CD14-positive monocyte (primary cell): ENCODE measurements around the gene SBF2. TPM values are rescaled to one million over a fixed set of nuclear protein-coding genes. Genes with fewer than 3 reads are reported as not detected.

Experiments used
- DNase-seq, 3 donors: peaks; one replicate each; pipeline ENCODE4 v3.0.0-alpha.2; 2011 to 2022
- H2AFZ ChIP-seq: 2 replicates; pipeline ENCODE4 v1.6.0; 2012; ENCODE audit warnings: mild to moderate bottlenecking, low read depth, low read length, inconsistent platforms; ENCODE audit not compliant: insufficient read depth, poor library complexity, severe bottlenecking
- H3K27ac ChIP-seq, 2 donors: 1 replicate in 1 of 2; 2 replicates in 1 of 2; pipeline ENCODE4 v1.5.1; 2012 to 2013; ENCODE audit warnings: low read length in 2 of 2, control low read depth in 1 of 2, inconsistent platforms in 1 of 2, low read depth in 1 of 2, mild to moderate bottlenecking in 1 of 2
- H3K27me3 ChIP-seq, 2 donors: one replicate each; pipeline versions ENCODE4 v1.6.0 to v1.6.1; 2011 to 2013; ENCODE audit warnings: low read length in 2 of 2; ENCODE audit not compliant: control insufficient read depth in 2 of 2, insufficient read depth in 2 of 2
- H3K36me3 ChIP-seq, 2 donors: replicated peaks in 1 of 2; 1 replicate in 1 of 2; 2 replicates in 1 of 2; pipeline versions ENCODE4 v1.5.1 to v1.6.1; 2012 to 2013; ENCODE audit warnings: low read length in 2 of 2, control low read depth in 1 of 2, inconsistent platforms in 1 of 2, mild to moderate bottlenecking in 1 of 2; ENCODE audit not compliant: insufficient read depth in 2 of 2, control insufficient read depth in 1 of 2
- H3K4me1 ChIP-seq, 2 donors: 1 replicate in 1 of 2; 2 replicates in 1 of 2; pipeline versions ENCODE4 v1.5.1 to v1.6.1; 2012 to 2013; ENCODE audit warnings: low read length in 2 of 2, control low read depth in 1 of 2, inconsistent platforms in 1 of 2, mild to moderate bottlenecking in 1 of 2, moderate library complexity in 1 of 2; ENCODE audit not compliant: insufficient read depth in 2 of 2, control insufficient read depth in 1 of 2
- H3K4me2 ChIP-seq: replicated peaks from 2 replicates; pipeline ENCODE3; 2012; ENCODE audit warnings: low read length, moderate library complexity, mild to moderate bottlenecking; ENCODE audit not compliant: poor library complexity, severe bottlenecking; ENCODE audit errors: extremely low read depth
- H3K4me3 ChIP-seq, 3 experiments: fragments of 200-600 bp in 1 of 3; sonication (generic) in 1 of 3; replicated peaks in 1 of 3; 1 replicate in 2 of 3; 2 replicates in 1 of 3; pipeline ENCODE4 v1.5.1; 2011 to 2013; ENCODE audit warnings: low read length in 3 of 3, mild to moderate bottlenecking in 3 of 3, control low read depth in 2 of 3, low read depth in 2 of 3, inconsistent platforms in 1 of 3, moderate library complexity in 1 of 3
- H3K79me2 ChIP-seq: 2 replicates; pipeline ENCODE4 v1.6.0; 2012; ENCODE audit warnings: mild to moderate bottlenecking, control low read depth, inconsistent platforms, low read length, moderate library complexity; ENCODE audit not compliant: insufficient read depth
- H3K9ac ChIP-seq: 2 replicates; pipeline ENCODE4 v1.6.0; 2017; ENCODE audit warnings: low read length, mild to moderate bottlenecking; ENCODE audit not compliant: insufficient read depth, poor library complexity, severe bottlenecking
- H3K9me3 ChIP-seq, 2 donors: replicated peaks in 1 of 2; 1 replicate in 1 of 2; 2 replicates in 1 of 2; pipeline versions ENCODE4 v1.5.1 to v1.6.1; 2012 to 2013; ENCODE audit warnings: low read length in 2 of 2, control low read depth in 1 of 2; ENCODE audit not compliant: control insufficient read depth in 1 of 2, insufficient read depth in 1 of 2
- H4K20me1 ChIP-seq: 2 replicates; pipeline ENCODE4 v1.6.0; 2012; ENCODE audit warnings: mild to moderate bottlenecking, low read length, control low read depth, moderate library complexity; ENCODE audit not compliant: insufficient read depth
- H3K27ac Mint-ChIP-seq, 7 donors: one replicate each; pipeline ENCODE4 v1.8.0; 2020; ENCODE audit warnings: mild to moderate bottlenecking in 7 of 7, mixed read lengths in 7 of 7, moderate library complexity in 6 of 7, inconsistent platforms in 2 of 7
- H3K27me3 Mint-ChIP-seq, 3 donors: one replicate each; pipeline ENCODE4 v1.8.0; 2021 to 2022; ENCODE audit warnings: low read depth in 3 of 3, mild to moderate bottlenecking in 3 of 3, mixed read lengths in 3 of 3, moderate library complexity in 3 of 3, inconsistent platforms in 1 of 3
- H3K36me3 Mint-ChIP-seq, 2 donors: one replicate each; pipeline ENCODE4 v1.8.0; 2020; ENCODE audit warnings: mixed read lengths in 2 of 2, inconsistent platforms in 1 of 2, mild to moderate bottlenecking in 1 of 2
- H3K4me1 Mint-ChIP-seq: one replicate; pipeline ENCODE4 v1.8.0; 2020; ENCODE audit warnings: mild to moderate bottlenecking, mixed read lengths
- H3K4me3 Mint-ChIP-seq, 2 donors: one replicate each; pipeline ENCODE4 v1.8.0; 2020; ENCODE audit warnings: mild to moderate bottlenecking in 2 of 2, mixed read lengths in 2 of 2, moderate library complexity in 1 of 2
- H3K9me3 Mint-ChIP-seq, 7 donors: one replicate each; pipeline ENCODE4 v1.8.0; 2020 to 2022; ENCODE audit warnings: mixed read lengths in 7 of 7, mild to moderate bottlenecking in 6 of 7, moderate library complexity in 6 of 7, inconsistent platforms in 2 of 7
- WGBS: methylation state at CpG from one replicate; pipeline ENCODE4 v1.1.5; 2013; ENCODE audit warnings: missing lambda C conversion rate; ENCODE audit not compliant: insufficient coverage; 5-methylcytosine and 5-hydroxymethylcytosine counted together
- intact Hi-C, 2 donors: fragments of 100-400 bp; cut with micrococcal nuclease; formaldehyde crosslinking; loops; one replicate each; pipeline versions ENCODE4 v1.15.0 to v1.15.1; 2023
- polyA plus RNA-seq, 3 donors: library from polyadenylated mRNA; depleted of rRNA in 1 of 3; unstranded in 2 of 3; stranded (reverse) in 1 of 3; fragments of 300-500 nt in 2 of 3; fragments of >200 nt in 1 of 3; fragmentation: Illumina TruSeq in 2 of 3; gene quantifications; 1 replicate in 2 of 3; 2 replicates in 1 of 3; pipeline ENCODE4 v1.2.3, GENCODE V29; 2012 to 2021
- TF ChIP-seq, protein P1 (sequence below): fragments of 200-600 bp; IDR thresholded peaks from one replicate; pipeline ENCODE4 v1.8.0; 2022; ENCODE audit warnings: antibody characterized with exemption, mild to moderate bottlenecking

Gene SBF2
- polyA plus RNA-seq, 3 donors, result 8.9 to 30.7 (median 16.4) TPM

DNA sequence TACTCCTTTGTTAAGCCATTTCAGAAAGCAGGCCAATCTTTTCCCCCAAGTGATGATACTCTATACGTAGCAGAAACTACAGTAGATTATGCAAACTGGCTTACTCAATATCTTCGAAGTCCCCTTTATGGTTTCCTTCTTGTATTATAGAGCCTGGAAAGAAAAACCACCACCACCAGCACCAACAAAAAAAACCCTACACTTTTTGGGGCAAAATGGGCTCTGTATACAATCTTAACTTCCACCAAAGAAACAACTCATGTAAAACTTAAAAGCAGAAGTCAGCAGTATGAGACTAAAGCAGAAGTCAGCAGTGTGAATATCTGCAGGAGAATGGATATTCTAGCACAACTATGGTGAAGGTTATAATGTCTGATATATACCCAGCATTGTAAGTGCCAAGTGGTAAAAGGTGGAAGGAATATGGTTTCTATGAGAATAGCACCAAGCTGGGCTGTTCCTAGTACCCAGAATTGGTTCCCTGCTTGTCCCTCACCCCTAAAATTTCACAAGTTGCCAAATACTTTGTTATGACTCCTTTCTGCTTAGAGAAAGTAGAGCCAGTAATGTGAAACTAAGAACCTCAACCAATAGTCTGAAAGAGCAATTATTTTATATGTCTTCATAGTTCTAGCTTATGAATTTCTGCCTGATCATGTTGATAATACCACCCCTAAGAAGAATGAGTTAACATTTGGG is 252.1 kb downstream of the SBF2 start:
- Histone ChIP-seq H3K79me2 (no peaks in the 10 kb centered on the region), H3K27me3 (no peaks in the 10 kb centered on the region), H3K27ac (peak overlapping the region in 1 of 2 donors; percentile 61), H3K36me3 (no peaks in the 10 kb centered on the region), H2AFZ (no peak overlapping the region), H3K9me3 (peaks cover 18 to 25% of the 10 kb centered on the region in 2 donors), H3K4me2 (peak overlapping the region; percentile 31), H3K9ac (no peak overlapping the region), H4K20me1 (peaks cover 4% of the 10 kb centered on the region), H3K4me1 (peaks cover 21 to 27% of the 10 kb centered on the region in 2 donors), H3K4me3 (no peak overlapping the region)
- Mint-ChIP-seq H3K9me3 (peaks cover 8 to 27% (median 21%) of the 10 kb centered on the region in 7 donors), H3K27me3 (no peaks in the 10 kb centered on the region), H3K27ac (peak overlapping the region; percentile 70 to 88 (median 79)), H3K4me1 (peaks cover 41% of the 10 kb centered on the region), H3K36me3 (peaks cover 15 to 23% of the 10 kb centered on the region in 2 donors), H3K4me3 (peak overlapping the region in 1 of 2 donors; percentile 46)
- TF ChIP-seq, protein P1, sequence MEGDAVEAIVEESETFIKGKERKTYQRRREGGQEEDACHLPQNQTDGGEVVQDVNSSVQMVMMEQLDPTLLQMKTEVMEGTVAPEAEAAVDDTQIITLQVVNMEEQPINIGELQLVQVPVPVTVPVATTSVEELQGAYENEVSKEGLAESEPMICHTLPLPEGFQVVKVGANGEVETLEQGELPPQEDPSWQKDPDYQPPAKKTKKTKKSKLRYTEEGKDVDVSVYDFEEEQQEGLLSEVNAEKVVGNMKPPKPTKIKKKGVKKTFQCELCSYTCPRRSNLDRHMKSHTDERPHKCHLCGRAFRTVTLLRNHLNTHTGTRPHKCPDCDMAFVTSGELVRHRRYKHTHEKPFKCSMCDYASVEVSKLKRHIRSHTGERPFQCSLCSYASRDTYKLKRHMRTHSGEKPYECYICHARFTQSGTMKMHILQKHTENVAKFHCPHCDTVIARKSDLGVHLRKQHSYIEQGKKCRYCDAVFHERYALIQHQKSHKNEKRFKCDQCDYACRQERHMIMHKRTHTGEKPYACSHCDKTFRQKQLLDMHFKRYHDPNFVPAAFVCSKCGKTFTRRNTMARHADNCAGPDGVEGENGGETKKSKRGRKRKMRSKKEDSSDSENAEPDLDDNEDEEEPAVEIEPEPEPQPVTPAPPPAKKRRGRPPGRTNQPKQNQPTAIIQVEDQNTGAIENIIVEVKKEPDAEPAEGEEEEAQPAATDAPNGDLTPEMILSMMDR, result no peak
- WGBS, result no CpG with 5 or more reads among the region's 2 CpGs
- intact Hi-C loops, result no loop called here
- DNase-seq, result peak; percentile 30 to 65 (median 37)

DNA sequence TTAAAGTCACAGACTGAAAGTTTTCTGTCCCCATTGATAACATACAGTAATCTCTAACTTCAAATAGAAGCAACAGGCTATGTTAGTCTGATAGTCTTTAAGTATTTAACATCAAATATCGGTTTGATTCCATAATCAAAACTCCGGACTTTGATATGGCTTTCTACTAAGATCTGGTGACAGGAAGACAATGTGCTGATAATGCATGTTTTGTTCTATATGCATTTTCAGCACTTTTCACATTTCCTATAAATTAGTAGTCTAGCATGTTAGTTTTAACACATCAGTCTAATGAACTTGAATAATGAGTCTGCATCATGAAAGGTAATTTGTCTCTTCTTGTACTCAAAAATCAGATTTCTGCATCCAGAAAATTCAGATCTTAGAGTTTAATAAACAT is 252.7 kb downstream of the SBF2 start:
- no CpG with 5 or more reads among the region's 2 CpGs for WGBS
- no peak overlapping the region for H3K4me3 ChIP-seq
- Mint-ChIP-seq H3K36me3 (peaks cover 17 to 23% of the 10 kb centered on the region in 2 donors), H3K4me1 (peaks cover 41% of the 10 kb centered on the region), H3K9me3 (peaks cover 8 to 26% (median 21%) of the 10 kb centered on the region in 7 donors), H3K27ac (peak overlapping the region; percentile 70 to 88 (median 79)), H3K4me3 (peak overlapping the region in 1 of 2 donors; percentile 46), H3K27me3 (no peaks in the 10 kb centered on the region)
- DNase-seq, result no peak
- peaks cover 21 to 27% of the 10 kb centered on the region in 2 donors for H3K4me1 ChIP-seq
- peaks cover 18 to 23% of the 10 kb centered on the region in 2 donors for H3K9me3 ChIP-seq
- H3K4me2 ChIP-seq, result no peak overlapping the region
- H3K79me2 ChIP-seq, result no peaks in the 10 kb centered on the region
- H3K9ac ChIP-seq, result no peak overlapping the region
- peaks cover 4% of the 10 kb centered on the region for H4K20me1 ChIP-seq
- TF ChIP-seq, protein P1, result no peak
- no peak overlapping the region for H2AFZ ChIP-seq
- H3K27me3 ChIP-seq, result no peaks in the 10 kb centered on the region
- no peaks in the 10 kb centered on the region for H3K36me3 ChIP-seq
- H3K27ac ChIP-seq, result peak overlapping the region in 1 of 2 donors; percentile 61
- intact Hi-C loops, result no loop called here
